OCI-LY7 (cell line): ENCODE data around the gene RNF168. TPM values are rescaled to one million over a fixed set of nuclear protein-coding genes. Genes with fewer than 3 reads are reported as not detected.
"Not testable (repeated sequence)": the region's sequence is repeated elsewhere in the genome, so short reads cannot be mapped to it uniquely, and the experiment has no call there.

ENCODE experiments used
- BruUV-seq: library from RNA; stranded (reverse); fragments of 400-500 nt; replicated peaks from 2 replicates; lab custom pipeline; 2021; lab: Mats Ljungman, UMichigan
- CTCF ChIA-PET: fragments of 300-600 bp; sonication (Branson Sonifier 250); formaldehyde crosslinking; loops from one replicate; lab custom pipeline; 2022; ENCODE audit warnings: antibody characterized with exemption; ENCODE audit not compliant: unreplicated experiment; lab: Charles Lee
- POLR2A ChIA-PET: fragments of 300-600 bp; sonication (Branson Sonifier 250); formaldehyde crosslinking; loops from one replicate; lab custom pipeline; 2022; ENCODE audit warnings: antibody characterized with exemption; lab: Charles Lee
- DNase-seq: peaks from one replicate; pipeline ENCODE4 v3.0.0-alpha.2; 2015; ENCODE audit warnings: low spot score
- H2AFZ ChIP-seq: fragments of 200-600 bp; sonication (generic), shearing (Covaris generic); 2 replicates; pipeline ENCODE4 v1.6.1; 2014; ENCODE audit warnings: mild to moderate bottlenecking, antibody characterized with exemption, low read length, moderate library complexity
- H3K27ac ChIP-seq: fragments of 200-600 bp; sonication (generic); 2 replicates; pipeline ENCODE4 v1.5.1; 2014; ENCODE audit warnings: mixed run types, low read depth, mild to moderate bottlenecking, moderate library complexity, low read length, inconsistent platforms; ENCODE audit not compliant: poor library complexity, severe bottlenecking
- H3K36me3 ChIP-seq: fragments of 200-600 bp; sonication (generic); 2 replicates; pipeline ENCODE4 v1.6.1; 2014; ENCODE audit warnings: mild to moderate bottlenecking, antibody characterized with exemption, low read length, moderate library complexity, mixed read lengths; ENCODE audit not compliant: insufficient read depth
- H3K4me1 ChIP-seq: fragments of 200-600 bp; sonication (generic); 2 replicates; pipeline ENCODE4 v1.5.1; 2014; ENCODE audit warnings: mild to moderate bottlenecking, low read length; ENCODE audit not compliant: insufficient read depth, poor library complexity, severe bottlenecking
- H3K4me2 ChIP-seq: fragments of 200-600 bp; sonication (generic); 2 replicates; pipeline ENCODE4 v1.6.1; 2014; ENCODE audit warnings: mild to moderate bottlenecking, low read length
- H3K4me3 ChIP-seq: fragments of 200-600 bp; sonication (generic); 2 replicates; pipeline ENCODE4 v1.5.1; 2014; ENCODE audit warnings: mild to moderate bottlenecking, low read depth, low read length; ENCODE audit not compliant: poor library complexity, severe bottlenecking
- H3K79me2 ChIP-seq: fragments of 200-600 bp; sonication (generic); 2 replicates; pipeline ENCODE4 v1.6.1; 2016; ENCODE audit warnings: low read depth, mild to moderate bottlenecking, low read length, moderate library complexity, mixed read lengths; ENCODE audit not compliant: insufficient read depth
- H3K9me2 ChIP-seq: fragments of 200-600 bp; sonication (generic); 2 replicates; pipeline ENCODE4 v1.6.1; 2016; ENCODE audit warnings: mild to moderate bottlenecking, low read length, mixed read lengths; ENCODE audit not compliant: insufficient read depth
- H3K9me3 ChIP-seq: fragments of 200-600 bp; sonication (generic); 2 replicates; pipeline ENCODE4 v1.6.1; 2014; ENCODE audit warnings: mild to moderate bottlenecking, mixed run types, low read length, mixed read lengths
- H4K20me1 ChIP-seq: fragments of 200-600 bp; sonication (generic); 2 replicates; pipeline ENCODE4 v1.6.1; 2014; ENCODE audit warnings: mild to moderate bottlenecking, antibody characterized with exemption, low read length, moderate library complexity, mixed read lengths; ENCODE audit not compliant: insufficient read depth
- EZH2phosphoT487 ChIP-seq: fragments of 200-600 bp; sonication (generic); IDR thresholded peaks from 2 replicates; pipeline ENCODE4 v1.6.1; 2018; ENCODE audit warnings: low read depth, borderline replicate concordance, mild to moderate bottlenecking, mixed run types, antibody characterized with exemption, low read length, moderate library complexity, mixed read lengths
- intact Hi-C: fragments of 100-400 bp; cut with micrococcal nuclease; formaldehyde crosslinking; loops from one replicate; pipeline ENCODE4 v1.10.0; 2022; ENCODE audit not compliant: unreplicated experiment
- total RNA-seq, 2 experiments: library from RNA; depleted of rRNA in 1 of 2; stranded (reverse); fragments of >200 nt in 1 of 2; shearing (Covaris generic) in 1 of 2; gene quantifications; 2 replicates each; pipeline ENCODE4 v1.2.3, GENCODE V29; 2014 to 2022
- TF ChIP-seq, protein P1 (sequence below): fragments of 200-600 bp; sonication (generic); conservative IDR thresholded peaks from 2 replicates; pipeline ENCODE4 v1.5.1; 2014; ENCODE audit warnings: mild to moderate bottlenecking, antibody characterized with exemption, low read length, moderate library complexity, mixed read lengths

RNF168 gene
- total RNA-seq, 2 experiments from 2014 or later, result 31.3 to 38.1 TPM

DNA sequence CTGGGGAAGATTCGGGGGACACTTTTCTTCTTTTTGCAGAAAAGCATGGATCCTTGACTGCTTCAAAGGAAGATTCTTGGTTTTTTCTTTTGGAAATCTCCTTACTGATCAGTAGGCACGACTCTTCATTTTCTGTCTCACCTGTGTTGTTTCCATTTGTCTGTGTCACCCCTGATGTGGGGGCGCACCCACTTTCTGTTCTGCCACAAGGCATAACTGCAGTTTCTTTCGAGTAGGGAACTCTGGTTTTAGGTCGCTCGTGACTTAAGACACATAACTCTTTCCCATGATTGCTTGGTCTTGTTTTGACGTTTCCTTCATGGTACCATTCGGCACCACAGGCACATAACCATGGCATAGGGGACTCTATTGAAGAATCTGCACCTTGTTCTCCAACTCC, 31.3 kb downstream of the RNF168 start:
- Histone ChIP-seq H4K20me1 (no peaks in the 10 kb centered on the region), H3K36me3 (peaks cover 81% of the 10 kb centered on the region), H3K4me3 (no peak overlapping the region), H3K9me3 (no peaks in the 10 kb centered on the region), H2AFZ (no peak overlapping the region), H3K79me2 (no peaks in the 10 kb centered on the region), H3K4me1 (no peaks in the 10 kb centered on the region), H3K27ac (no peak overlapping the region), H3K9me2 (no peaks in the 10 kb centered on the region), H3K4me2 (no peak overlapping the region)
- CTCF ChIA-PET, result no interaction called here
- POLR2A ChIA-PET, result no interaction called here
- no peak for DNase-seq
- TF ChIP-seq, protein P1, sequence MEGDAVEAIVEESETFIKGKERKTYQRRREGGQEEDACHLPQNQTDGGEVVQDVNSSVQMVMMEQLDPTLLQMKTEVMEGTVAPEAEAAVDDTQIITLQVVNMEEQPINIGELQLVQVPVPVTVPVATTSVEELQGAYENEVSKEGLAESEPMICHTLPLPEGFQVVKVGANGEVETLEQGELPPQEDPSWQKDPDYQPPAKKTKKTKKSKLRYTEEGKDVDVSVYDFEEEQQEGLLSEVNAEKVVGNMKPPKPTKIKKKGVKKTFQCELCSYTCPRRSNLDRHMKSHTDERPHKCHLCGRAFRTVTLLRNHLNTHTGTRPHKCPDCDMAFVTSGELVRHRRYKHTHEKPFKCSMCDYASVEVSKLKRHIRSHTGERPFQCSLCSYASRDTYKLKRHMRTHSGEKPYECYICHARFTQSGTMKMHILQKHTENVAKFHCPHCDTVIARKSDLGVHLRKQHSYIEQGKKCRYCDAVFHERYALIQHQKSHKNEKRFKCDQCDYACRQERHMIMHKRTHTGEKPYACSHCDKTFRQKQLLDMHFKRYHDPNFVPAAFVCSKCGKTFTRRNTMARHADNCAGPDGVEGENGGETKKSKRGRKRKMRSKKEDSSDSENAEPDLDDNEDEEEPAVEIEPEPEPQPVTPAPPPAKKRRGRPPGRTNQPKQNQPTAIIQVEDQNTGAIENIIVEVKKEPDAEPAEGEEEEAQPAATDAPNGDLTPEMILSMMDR, result no peak
- no peak for TF ChIP-seq EZH2phosphoT487
- BruUV-seq, result no TSS peak
- intact Hi-C loops, result no loop called here

DNA sequence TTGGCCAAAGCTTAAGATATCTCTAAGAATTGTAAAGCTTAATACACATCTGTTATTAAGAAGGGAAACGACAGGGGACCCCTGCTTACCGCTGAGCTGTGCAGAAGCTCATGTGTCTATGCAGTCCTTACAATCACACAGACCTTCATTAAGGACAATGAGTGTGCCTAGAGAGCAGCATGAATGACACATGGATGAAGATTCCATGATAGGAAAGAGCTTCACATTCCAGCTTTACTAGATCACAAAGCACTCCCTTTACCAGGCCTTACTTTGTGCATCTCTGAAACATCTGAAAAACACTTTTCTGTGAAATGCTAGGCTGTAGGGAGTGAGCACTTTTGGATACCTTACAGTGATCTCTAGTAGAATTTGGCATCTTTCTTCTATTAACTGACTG, 32.0 kb downstream of the RNF168 start:
- Histone ChIP-seq H3K4me2 (no peak overlapping the region), H3K4me1 (no peaks in the 10 kb centered on the region), H3K4me3 (no peak overlapping the region), H3K9me3 (no peaks in the 10 kb centered on the region), H3K27ac (no peak overlapping the region), H3K9me2 (no peaks in the 10 kb centered on the region), H4K20me1 (no peaks in the 10 kb centered on the region), H3K36me3 (peaks cover 74% of the 10 kb centered on the region), H3K79me2 (no peaks in the 10 kb centered on the region), H2AFZ (no peak overlapping the region)
- DNase-seq, result no peak
- POLR2A ChIA-PET, result interaction anchor here (0.5 to 1.1 kb wide), 4 partner anchors 10 to 404 kb away, joined by 3 read pairs; no protein-coding TSS in a partner anchor
- CTCF ChIA-PET, result interaction anchor here (0.6 kb wide), 1 partner anchor 51 kb away, joined by 3 read pairs; no protein-coding TSS in a partner anchor
- TF ChIP-seq, protein P1, result no peak
- no peak for TF ChIP-seq EZH2phosphoT487
- no TSS peak for BruUV-seq
- intact Hi-C loops, result no loop called here

DNA sequence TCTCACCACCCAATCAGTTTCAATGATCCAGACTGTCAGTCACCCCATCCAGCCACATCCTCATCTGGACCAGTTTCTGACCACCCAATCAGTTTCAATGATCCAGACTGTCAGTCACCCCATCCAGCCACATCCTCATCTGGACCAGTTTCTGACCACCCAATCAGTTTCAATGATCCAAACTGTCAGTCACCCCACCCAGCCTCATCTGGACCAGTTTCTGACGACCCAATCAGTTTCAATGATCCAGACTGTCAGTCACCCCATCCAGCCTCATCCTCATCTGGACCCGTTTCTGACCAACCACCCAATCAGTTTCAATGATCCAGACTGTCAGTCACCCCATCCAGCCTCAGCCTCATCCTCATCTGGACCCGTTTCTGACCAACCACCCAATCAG, 33.4 kb downstream of the RNF168 start:
- CTCF ChIA-PET, H2AFZ ChIP-seq, BruUV-seq, H3K27ac ChIP-seq, H3K9me3 ChIP-seq, H3K4me2 ChIP-seq, H4K20me1 ChIP-seq, H3K79me2 ChIP-seq, intact Hi-C loops, DNase-seq, H3K4me1 ChIP-seq, H3K9me2 ChIP-seq, H3K4me3 ChIP-seq: not testable (repeated sequence)
- peaks cover 69% of the 10 kb centered on the region for H3K36me3 ChIP-seq
- POLR2A ChIA-PET, result interaction anchor here (1.5 kb wide), 1 partner anchor 8 kb away, joined by 4 read pairs; no protein-coding TSS in a partner anchor
